Muscle layer of colon (tissue), 2 donors: ENCODE data around the gene BCCIP.

ENCODE experiments used
- H3K27ac ChIP-seq: one replicate; pipeline ENCODE4 v1.7.0; 2013; ENCODE audit warnings: low read depth, mild to moderate bottlenecking, low read length, moderate library complexity
- H3K27me3 ChIP-seq, 2 donors: one replicate each; pipeline ENCODE4 v1.7.0; 2013; ENCODE audit warnings: low read length in 2 of 2, mild to moderate bottlenecking in 2 of 2; ENCODE audit not compliant: insufficient read depth in 2 of 2, control insufficient read depth in 1 of 2
- H3K36me3 ChIP-seq: one replicate; pipeline ENCODE4 v1.7.0; 2013; ENCODE audit warnings: mild to moderate bottlenecking, low read length; ENCODE audit not compliant: insufficient read depth
- H3K4me1 ChIP-seq: one replicate; pipeline ENCODE4 v1.7.0; 2013; ENCODE audit warnings: mild to moderate bottlenecking, low read length; ENCODE audit not compliant: insufficient read depth
- H3K4me3 ChIP-seq, 2 donors: one replicate each; pipeline ENCODE4 v1.7.0; 2013; ENCODE audit warnings: low read length in 2 of 2, low read depth in 1 of 2, mild to moderate bottlenecking in 1 of 2, moderate library complexity in 1 of 2
- H3K9ac ChIP-seq: one replicate; pipeline ENCODE4 v1.7.0; 2013; ENCODE audit warnings: low read length
- H3K9me3 ChIP-seq: one replicate; pipeline ENCODE4 v1.7.0; 2013; ENCODE audit warnings: mild to moderate bottlenecking, low read length
- donor health status: abdominal sarcoma.
- donor health status: Adenocarcinoma of cecum.

The BCCIP gene

DNA sequence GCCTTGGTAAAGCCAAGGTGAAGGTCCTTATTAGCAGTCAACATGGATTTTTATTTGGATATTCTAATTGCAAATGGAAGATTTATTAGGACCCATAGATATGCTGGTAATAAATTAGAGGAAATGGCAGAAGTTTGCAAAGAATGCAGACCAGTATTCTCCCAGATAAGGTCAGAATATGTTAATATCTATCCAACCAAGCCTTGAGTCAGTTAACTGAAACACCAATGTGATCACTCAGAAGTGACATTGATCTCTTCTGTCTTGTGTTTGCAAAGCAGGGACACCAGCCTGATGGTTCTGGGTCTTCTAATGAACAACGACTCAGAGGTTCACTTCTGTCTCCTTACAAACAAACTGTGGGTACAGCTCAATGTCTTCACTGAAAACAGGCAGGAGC is 21.8 kb upstream of the BCCIP start:
- Histone ChIP-seq H3K4me3 (no peak overlapping the region), H3K4me1 (no peaks in the 10 kb centered on the region), H3K36me3 (peaks cover 31% of the 10 kb centered on the region), H3K27me3 (no peaks in the 10 kb centered on the region), H3K9ac (no peak overlapping the region), H3K9me3 (no peaks in the 10 kb centered on the region), H3K27ac (no peak overlapping the region)

DNA sequence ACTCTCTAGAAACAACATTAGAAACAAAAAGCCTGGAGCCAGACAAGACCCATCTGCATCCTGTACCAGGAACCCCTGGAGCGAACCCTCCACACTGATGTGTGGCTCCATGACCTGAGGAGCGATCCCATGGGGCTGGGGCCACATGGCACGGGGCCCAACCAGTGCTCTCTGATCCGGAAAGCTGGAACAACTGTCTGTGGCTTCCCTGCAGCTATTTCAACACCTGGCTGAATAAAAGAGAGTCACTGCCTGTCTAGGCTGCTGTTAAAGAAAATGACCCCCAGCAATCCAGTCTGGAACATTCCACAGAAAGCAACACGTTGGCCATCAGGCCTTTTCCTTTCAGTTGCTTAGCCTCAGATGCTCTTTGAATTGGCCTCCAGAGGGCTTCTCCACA is 21.2 kb upstream of the BCCIP start:
- H3K4me3 ChIP-seq, result no peak overlapping the region
- H3K27ac ChIP-seq, result no peak overlapping the region
- peaks cover 34% of the 10 kb centered on the region for H3K36me3 ChIP-seq
- H3K4me1 ChIP-seq, result no peaks in the 10 kb centered on the region
- no peak overlapping the region for H3K9ac ChIP-seq
- H3K27me3 ChIP-seq, result no peaks in the 10 kb centered on the region
- H3K9me3 ChIP-seq, result no peaks in the 10 kb centered on the region

DNA sequence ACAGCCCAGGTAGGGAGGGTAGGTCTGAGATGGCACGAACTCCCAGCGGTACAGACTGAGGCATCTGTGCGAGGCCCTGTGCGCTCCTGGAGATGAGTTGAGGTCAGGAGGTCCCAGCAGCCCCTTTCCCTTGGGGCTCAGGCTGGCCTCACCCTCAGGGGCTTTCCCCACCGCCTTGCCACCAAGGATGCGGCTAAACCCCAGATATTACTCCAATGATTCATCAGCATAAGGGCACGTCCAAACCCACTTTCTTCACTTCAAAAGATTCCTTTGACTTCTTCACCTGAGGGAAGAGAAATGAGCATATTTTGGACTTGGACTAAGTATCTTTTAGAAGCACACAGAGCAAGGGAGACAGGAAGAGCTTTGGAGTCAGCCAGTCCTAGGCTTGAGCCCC is 20.6 kb upstream of the BCCIP start:
- H3K36me3 ChIP-seq, result peaks cover 34% of the 10 kb centered on the region
- no peaks in the 10 kb centered on the region for H3K27me3 ChIP-seq
- H3K9me3 ChIP-seq, result no peaks in the 10 kb centered on the region

DNA sequence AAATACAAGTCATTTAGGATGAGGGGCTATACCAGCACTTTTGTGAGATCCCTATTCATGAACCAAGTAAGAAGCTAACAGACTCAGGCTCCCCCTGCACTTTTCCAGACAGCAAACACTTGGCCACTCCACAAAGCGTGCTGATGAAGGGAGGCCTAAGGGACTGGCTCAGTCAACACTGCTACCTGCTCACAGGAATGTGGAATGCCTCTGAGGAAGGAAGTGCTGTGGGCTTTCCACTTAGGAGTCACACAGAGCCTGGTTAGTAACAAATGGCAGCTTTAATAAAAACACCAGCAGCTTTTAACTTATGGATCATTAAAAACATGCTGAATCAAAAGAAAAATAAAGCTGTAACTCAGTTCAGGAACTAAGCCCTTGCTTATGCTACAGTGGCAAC is 15.3 kb upstream of the BCCIP start:
- Histone ChIP-seq H3K27ac (no peak overlapping the region), H3K36me3 (peaks cover 53% of the 10 kb centered on the region), H3K9ac (no peak overlapping the region), H3K4me3 (no peak overlapping the region), H3K4me1 (no peaks in the 10 kb centered on the region), H3K9me3 (no peaks in the 10 kb centered on the region), H3K27me3 (no peaks in the 10 kb centered on the region)

More for the DNA sequence above, 20.6 kb upstream of the BCCIP start:
- Histone ChIP-seq H3K4me3 (no peak overlapping the region), H3K27ac (no peak overlapping the region), H3K4me1 (no peaks in the 10 kb centered on the region), H3K9ac (no peak overlapping the region)

DNA sequence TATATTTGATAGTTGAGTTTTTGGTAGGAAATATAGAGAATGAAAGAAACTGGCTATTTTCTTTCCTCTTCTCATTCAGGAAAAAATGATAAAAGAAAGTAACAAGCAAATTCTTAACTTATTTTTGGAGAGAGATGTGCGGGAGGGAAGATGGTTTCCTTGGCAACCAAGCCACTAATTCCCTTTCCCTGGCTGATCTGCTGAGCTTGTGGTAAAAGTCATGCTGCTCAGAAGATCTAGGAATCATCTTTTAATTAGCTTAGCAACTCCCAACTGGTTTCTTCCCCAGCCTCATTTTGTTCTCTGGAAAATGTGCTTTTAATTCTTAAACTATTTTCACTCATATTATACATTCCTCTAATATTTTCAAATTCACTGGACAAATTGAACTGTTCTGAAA is 12.1 kb upstream of the BCCIP start:
- Histone ChIP-seq H3K4me3 (no peak overlapping the region), H3K36me3 (peaks cover 70% of the 10 kb centered on the region), H3K9me3 (no peaks in the 10 kb centered on the region)

DNA sequence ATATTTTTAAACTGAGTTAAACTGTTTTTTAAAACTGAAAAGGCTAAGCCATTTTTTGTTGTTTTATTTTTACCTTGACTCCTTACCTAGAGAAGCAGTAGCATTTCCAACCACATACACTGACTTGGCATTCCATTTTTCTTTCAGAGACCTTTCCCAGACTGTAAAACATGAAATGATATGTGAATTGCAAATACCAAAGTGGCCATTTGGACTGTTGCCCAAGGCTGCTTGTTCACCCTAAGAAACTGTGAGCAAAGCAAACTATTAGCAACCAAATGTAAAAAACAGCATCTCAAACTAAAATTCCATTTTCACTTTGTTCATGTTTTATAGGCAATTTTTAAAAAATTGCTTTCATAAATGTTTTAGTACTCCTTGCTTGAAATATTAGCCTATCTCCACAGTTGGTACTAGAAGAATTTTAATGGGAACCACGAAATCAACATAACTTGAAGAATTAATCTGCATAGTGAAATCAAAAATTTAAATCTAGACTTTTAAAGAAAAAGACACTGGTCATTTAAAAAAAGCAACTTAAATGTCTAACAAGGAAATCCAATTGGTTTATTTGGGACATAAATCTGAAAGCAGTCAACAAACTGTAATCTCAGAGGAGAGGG is 11.1 kb upstream of the BCCIP start:
- H3K4me3 ChIP-seq, result no peak overlapping the region
- H3K36me3 ChIP-seq, result peaks cover 62% of the 10 kb centered on the region
- H3K27me3 ChIP-seq, result no peaks in the 10 kb centered on the region
- no peak overlapping the region for H3K9ac ChIP-seq
- H3K4me1 ChIP-seq, result no peaks in the 10 kb centered on the region
- H3K9me3 ChIP-seq, result no peaks in the 10 kb centered on the region
- H3K27ac ChIP-seq, result no peak overlapping the region

More for the DNA sequence above, 12.1 kb upstream of the BCCIP start:
- H3K27ac ChIP-seq, result no peak overlapping the region
- no peaks in the 10 kb centered on the region for H3K4me1 ChIP-seq
- H3K9ac ChIP-seq, result no peak overlapping the region
- H3K27me3 ChIP-seq, result no peaks in the 10 kb centered on the region

DNA sequence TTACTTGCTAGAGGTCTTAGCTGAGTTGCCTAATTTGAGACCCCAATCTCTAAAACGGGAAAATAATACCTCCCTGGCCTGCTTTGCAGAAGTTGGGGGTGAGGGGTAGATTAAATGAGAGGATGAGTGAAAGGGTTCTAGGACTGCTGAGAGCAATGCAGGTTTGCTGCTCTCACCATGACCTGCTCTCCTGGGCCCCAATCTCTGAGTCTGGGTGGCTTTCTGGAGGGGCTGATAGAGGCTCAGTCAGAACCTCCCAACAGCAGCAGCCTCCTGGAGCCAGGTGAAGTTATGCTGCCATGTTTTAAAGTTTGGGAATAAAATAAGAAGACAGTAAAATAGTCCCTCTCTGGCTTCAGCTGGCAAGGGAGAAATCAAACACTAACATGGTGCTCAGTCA is 7.6 kb upstream of the BCCIP start:
- Histone ChIP-seq H3K4me1 (no peaks in the 10 kb centered on the region), H3K27me3 (no peaks in the 10 kb centered on the region), H3K36me3 (peaks cover 39% of the 10 kb centered on the region), H3K9ac (no peak overlapping the region), H3K9me3 (no peaks in the 10 kb centered on the region), H3K27ac (no peak overlapping the region), H3K4me3 (no peak overlapping the region)

DNA sequence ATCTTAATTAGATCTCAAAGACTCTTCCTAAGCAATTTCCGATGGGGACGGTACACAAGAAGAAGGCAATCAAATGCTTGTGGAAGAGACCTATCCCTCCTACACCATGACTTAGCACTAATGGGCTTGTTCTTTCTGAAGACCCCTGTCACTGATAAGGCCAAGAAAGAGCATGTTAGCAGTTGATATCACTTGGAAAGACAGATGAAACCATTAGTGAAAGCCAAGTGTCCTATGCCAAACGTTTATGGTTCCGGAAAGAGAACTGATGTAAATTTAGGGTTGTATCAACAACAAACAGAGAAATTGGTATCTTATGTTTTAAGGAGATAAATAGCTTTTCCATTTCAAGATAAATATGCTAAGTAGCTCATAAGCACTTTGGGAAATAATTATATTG is 6.8 kb upstream of the BCCIP start:
- no peaks in the 10 kb centered on the region for H3K27me3 ChIP-seq
- no peak overlapping the region for H3K4me3 ChIP-seq
- H3K4me1 ChIP-seq, result peaks cover under 1% of the 10 kb centered on the region
- H3K27ac ChIP-seq, result no peak overlapping the region
- H3K36me3 ChIP-seq, result peaks cover 37% of the 10 kb centered on the region
- no peak overlapping the region for H3K9ac ChIP-seq
- H3K9me3 ChIP-seq, result no peaks in the 10 kb centered on the region

DNA sequence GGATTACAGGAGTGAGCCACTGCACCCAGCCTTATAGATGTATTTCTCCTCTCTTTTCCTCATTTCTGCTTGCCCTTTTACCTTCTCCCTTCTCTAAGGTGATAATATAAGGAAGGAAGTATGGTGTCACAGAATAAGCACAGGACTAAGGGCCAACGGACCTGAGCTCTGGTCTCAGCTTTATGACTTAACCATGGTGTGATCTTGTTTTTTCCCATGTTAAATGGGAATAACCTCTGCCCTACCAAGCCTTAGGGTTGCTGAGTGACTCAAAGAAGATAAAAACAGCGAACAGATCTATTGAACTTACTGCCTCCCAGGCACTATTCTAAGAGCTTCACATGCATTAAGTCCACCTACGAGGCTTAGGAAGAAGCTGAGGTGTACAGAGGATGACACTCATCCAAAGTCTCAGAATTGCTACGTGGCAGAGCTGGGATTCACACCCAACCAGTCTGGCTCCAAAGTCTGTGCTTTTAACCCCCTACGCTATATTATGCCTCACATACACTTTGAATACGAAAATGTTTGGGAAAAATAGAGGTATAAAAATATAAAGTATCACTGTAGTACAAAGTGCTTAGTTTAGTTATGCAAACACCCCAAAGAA is 5.9 kb upstream of the BCCIP start:
- H3K9me3 ChIP-seq, result no peaks in the 10 kb centered on the region
- no peaks in the 10 kb centered on the region for H3K27me3 ChIP-seq
- H3K36me3 ChIP-seq, result peaks cover 37% of the 10 kb centered on the region
- H3K4me3 ChIP-seq, result no peak overlapping the region
- H3K4me1 ChIP-seq, result peaks cover 8% of the 10 kb centered on the region
- H3K9ac ChIP-seq, result no peak overlapping the region
- no peak overlapping the region for H3K27ac ChIP-seq

DNA sequence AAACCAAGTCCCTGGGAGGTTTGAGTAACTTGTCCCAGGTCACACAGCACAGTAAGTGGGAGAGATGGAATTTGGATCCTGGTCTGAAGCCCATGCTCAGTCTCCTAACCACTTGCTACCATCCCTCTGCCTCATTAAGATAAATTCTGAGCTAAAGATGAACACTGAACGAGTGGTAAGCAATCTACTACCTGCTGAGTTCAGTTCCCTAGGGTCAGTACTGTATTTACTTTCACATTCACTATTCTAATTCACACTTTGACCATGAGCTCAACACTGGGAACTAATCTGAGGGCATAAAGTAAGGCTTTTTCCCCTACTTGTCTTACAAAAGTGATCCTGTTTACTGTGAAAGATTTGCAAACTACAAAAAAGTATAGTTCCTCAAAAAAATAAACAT is 2.6 kb upstream of the BCCIP start:
- Histone ChIP-seq H3K4me3 (no peak overlapping the region), H3K4me1 (peaks cover 22% of the 10 kb centered on the region), H3K9ac (no peak overlapping the region), H3K9me3 (no peaks in the 10 kb centered on the region), H3K27ac (no peak overlapping the region), H3K27me3 (no peaks in the 10 kb centered on the region), H3K36me3 (peaks cover 7% of the 10 kb centered on the region)

DNA sequence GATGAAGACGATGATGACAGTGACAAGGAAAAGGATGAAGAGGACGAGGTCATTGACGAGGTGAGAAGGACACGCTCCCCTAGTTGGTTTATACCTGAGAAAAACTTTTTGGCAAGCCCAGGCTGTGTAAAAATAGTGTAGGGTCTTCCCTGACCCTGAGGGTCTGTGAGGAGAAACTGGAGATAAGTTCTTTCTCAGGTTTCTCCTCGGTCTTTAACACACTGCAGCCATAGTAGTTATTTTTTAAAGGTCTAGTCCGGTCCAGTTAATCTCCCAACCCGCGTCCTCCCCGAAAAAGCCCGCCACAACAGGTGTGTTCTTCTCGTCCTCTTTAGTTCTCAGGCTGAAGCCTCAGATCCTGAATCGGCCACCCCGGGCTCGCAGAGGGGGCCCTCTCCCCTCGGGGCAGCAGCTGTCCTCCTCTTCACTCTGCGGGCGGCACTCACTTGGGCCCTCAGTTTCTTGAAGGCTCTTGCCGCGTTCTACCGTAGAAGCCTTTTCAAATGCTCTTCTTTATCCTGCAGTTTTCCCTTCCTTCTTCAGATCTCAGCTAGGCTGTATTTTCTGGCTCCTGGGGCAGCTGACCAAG is 411 bp downstream of the BCCIP start:
- Histone ChIP-seq H3K27me3 (no peaks in the 10 kb centered on the region), H3K27ac (peak overlapping the region; percentile 99), H3K9ac (peak overlapping the region; percentile 87), H3K36me3 (peaks cover 18% of the 10 kb centered on the region), H3K4me3 (peak overlapping the region; percentile 94 to 96), H3K4me1 (peaks cover 22% of the 10 kb centered on the region), H3K9me3 (no peaks in the 10 kb centered on the region)

DNA sequence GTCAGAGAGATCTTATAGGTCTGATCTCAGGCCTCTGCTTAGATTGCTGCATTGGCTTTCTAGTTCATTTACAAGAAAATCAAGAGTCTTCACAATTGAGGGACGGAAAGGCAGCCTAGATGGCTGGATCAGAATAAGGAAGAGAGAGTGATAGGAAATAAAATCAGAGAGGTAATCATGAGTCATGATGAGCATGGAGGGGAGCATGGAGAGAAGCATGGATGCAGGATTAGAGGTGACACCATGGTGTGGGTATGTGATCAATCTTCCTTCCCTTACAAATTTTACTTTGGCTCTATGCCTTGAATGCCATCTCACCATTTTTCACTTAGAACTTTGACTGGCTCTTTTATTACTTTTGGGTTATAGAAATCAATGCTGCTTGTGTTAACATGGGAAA is 1.4 kb downstream of the BCCIP start:
- peak overlapping the region; percentile 87 for H3K9ac ChIP-seq
- H3K27ac ChIP-seq, result no peak overlapping the region
- H3K4me3 ChIP-seq, result peak overlapping the region in 1 of 2 donors; percentile 96
- H3K9me3 ChIP-seq, result no peaks in the 10 kb centered on the region
- H3K4me1 ChIP-seq, result peaks cover 22% of the 10 kb centered on the region
- peaks cover 27% of the 10 kb centered on the region for H3K36me3 ChIP-seq
- H3K27me3 ChIP-seq, result no peaks in the 10 kb centered on the region
